ENCODE data around the gene AKR1D1.
A peak's percentile ranks its signal among the peaks of the same experiment; 100 is the strongest.
"Not testable (repeated sequence)": the region's sequence is repeated elsewhere in the genome, so short reads cannot be mapped to it uniquely, and the experiment has no call there.

Gene AKR1D1

GRCh38 chr7:138125598-138126111 is 49.4 kb downstream of the AKR1D1 start:
- DNase-seq = peak; percentile 56

DNA sequence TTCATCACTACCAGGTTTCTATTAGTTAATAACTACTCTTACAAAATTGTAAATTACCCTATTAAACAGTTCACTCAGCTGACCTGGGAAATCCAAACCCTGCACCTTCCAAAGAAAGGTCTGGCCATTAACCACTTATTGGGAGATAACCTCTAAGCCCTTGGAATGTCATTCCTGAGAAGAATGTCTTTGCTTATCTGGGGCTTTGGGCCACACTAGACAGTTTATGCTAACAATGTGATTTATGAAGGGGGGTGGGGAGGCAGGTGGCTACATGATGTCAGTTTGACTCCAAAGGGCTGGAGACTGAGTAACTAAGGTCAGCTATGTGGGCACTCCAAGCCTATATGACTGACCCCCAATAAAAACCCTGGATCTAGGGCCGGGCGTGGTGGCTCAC is 50.7 kb downstream of the AKR1D1 start:
- DNase-seq = no peak

- no peak for DNase-seq
Measured at GRCh38 chr7:138127996-138128395, 51.7 kb downstream of the AKR1D1 start.

DNA sequence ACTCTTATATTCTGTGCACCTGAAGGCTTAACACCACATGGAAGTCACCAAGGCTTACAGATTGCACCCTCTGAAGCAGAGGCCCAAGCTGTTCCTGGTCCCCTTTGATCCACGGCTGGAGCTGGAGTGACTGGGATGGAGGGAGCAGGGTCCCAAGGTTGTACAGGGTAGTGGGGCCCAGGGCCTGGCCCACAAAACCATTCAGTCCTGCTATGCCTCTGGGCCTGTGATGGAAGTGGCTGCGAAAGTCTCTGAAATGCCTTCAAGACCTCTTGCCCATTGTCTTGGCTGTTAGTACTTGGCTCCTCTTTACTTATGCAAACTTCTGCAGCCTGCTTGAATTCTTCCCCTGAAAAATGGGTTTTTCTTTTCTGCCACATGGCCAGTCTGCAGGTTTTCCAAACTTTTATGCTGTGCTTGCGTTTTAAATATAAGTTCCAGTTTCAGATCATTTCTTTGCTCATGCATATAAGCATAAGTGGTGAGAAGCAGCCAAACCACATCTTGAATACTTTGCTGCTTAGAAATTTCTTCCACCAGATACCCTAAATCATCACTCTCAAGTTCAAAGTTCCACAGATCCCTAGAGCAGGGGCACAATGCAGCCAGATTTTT is 53.4 kb downstream of the AKR1D1 start:
- no peak for DNase-seq

GRCh38 chr7:138137423-138138171 is 61.3 kb downstream of the AKR1D1 start:
- DNase-seq = no peak

DNA sequence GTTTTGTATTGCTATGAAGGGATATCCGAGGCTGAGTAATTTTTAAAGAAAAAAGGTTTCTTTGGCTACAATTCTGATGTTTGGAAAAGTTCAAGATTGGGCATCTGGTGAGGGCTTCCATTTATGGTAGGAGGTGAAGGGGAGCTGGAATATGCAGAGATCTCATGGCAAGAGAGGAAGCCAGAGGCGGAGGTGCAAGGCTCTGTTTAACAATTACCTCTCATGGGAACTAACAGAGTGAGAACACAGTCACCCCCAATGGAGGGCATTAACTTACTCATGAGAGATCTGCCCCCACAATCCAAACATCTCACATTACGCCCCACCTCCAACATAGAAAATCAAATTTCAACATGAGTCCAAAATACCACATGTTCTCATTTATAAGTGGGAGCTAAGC is 62.0 kb downstream of the AKR1D1 start:
- no peak for DNase-seq

GRCh38 chr7:138142583-138143201 is 66.4 kb downstream of the AKR1D1 start:
- no peak for DNase-seq

DNA sequence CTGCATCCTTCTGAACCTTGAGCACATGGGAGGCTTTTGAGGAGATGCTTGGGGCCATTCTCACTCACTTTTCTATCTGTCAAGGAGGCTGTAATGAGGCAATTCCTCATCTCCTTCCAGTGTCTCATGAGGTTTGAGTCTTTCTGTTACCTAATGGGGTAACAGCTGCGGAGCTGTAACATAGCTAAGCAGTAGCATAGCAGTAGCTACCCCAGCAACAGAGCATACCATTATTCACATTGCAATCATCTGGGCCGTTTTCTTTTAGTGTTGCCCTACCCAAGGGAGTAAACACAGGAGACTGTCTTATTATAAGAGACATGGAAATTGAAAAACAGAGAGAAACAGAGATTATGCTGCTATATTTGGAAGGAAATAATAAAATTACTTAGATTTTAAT is 68.7 kb downstream of the AKR1D1 start:
- no peak for DNase-seq

DNA sequence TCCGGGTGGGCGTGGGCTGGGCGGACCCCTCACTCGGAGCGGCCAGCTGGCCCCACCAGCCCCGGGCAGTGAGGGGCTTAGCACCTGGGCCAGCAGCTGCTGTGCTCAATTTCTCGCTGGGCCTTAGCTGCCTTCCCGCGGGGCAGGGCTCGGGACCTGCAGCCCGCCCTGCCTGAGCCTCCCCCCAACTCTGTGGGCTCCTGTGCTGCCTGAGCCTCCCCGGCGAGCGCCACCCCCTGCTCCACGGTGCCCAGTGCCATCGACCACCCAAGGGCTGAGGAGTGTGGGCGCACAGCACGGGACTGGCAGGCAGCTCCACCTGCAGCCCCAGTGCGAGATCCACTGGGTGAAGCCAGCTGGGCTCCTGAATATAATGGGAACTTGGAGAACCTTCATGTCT is 70.0 kb downstream of the AKR1D1 start:
- not testable (repeated sequence) for DNase-seq

DNA sequence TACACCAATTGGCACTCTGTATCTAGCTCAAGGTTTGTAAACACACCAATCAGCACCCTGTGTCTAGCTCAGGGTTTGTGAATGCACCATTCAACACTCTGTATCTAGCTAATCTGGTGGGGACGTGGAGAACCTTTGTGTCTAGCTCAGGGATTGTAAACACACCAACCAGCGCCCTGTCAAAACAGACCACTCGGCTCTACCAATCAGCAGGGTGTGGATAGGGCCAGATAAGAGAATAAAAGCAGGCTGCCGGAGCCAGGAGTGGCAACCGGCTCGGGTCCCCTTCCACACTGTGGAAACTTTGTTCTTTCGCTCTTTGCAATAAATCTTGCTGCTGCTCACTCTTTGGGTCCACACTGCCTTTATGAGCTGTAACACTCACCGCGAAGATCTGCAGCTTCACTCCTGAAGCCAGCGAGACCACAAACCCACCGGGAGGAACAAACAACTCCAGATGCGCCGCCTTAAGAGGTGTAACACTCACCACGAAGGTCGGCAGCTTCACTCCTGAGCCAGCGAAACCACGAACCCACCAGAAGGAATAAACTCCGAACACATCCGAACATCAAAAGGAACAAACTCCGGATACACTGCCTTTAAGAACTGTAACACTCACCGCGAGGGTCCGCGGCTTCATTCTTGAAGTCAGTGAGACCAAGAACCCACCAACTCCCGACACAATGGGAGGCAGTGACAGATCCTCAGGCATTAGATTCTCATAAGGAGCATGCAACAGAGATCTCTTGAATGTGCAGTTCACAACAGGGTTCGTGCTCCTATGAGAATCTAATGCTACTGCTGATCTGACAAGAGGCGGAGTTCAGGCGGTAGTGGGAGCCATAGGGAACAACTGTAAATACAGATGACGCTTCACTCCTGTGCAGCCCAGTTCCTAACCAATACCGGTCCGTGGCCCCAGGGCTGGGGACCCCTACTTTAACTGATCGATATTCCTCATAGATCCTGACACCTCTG is 70.8 kb downstream of the AKR1D1 start:
- DNase-seq = not testable (repeated sequence)

GRCh38 chr7:138151731-138152577 is 75.7 kb downstream of the AKR1D1 start:
- DNase-seq = peak; percentile 2

GRCh38 chr7:138154661-138155060 is 78.4 kb downstream of the AKR1D1 start:
- no peak for DNase-seq

GRCh38 chr7:138157702-138158101 is 81.4 kb downstream of the AKR1D1 start:
- DNase-seq = no peak

DNA sequence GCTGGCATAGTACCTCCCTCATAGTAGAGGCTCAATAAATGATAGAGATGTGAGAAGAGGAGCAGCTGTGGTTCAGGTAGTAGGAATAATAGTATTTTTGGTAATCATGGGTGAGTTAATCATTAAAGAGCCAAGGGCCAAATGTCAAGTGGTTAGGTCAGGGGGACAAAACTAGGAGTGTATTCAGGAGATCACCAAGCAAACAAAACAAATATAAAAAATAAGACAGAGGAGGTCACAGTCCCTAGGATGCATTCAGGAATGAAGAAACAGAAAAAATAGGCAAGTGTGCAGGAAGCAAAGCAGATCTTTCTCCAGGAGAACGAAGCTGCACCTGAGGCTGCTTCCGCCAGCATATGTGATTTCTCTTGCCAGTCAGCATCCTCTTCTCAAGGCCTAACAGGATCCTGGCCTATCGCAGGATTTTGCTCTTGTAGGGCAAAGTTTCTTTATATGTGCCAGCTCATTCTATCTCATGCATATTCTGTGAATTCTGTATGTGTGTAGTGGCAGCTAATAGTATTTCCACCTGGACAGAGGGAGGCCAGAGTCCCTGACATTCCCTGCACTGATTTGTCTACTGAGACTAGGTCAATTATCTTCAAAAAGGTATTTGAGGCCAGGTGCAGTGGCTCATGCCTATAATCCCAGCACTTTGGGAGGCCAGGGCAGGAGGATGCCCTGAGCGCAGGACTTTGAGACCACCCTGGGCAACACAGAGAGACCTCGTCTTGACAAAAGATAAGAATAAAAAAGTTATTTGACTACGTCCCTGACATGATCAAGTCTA is 82.7 kb downstream of the AKR1D1 start:
- no peak for DNase-seq

GRCh38 chr7:138161600-138162081 is 85.4 kb downstream of the AKR1D1 start:
- peak; percentile 86 for DNase-seq

DNA sequence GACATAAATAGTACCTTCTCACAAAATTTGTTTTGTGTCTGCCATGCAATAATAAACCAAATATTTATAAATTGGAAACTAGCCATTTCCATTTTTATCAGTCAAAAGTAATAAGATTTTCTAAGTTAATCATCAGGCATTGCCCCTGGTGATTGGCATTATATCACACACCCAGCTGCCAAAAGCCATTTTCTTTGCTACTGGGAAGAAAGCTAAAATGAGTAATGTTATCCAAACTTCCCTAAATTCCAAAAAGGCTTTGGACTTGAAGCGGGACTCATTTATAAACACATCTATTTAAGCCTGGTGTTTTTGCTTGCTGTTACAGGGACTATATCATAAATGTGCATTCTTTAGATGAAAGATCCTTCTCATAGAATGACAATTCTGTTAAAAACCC is 86.0 kb downstream of the AKR1D1 start:
- no peak for DNase-seq

DNA sequence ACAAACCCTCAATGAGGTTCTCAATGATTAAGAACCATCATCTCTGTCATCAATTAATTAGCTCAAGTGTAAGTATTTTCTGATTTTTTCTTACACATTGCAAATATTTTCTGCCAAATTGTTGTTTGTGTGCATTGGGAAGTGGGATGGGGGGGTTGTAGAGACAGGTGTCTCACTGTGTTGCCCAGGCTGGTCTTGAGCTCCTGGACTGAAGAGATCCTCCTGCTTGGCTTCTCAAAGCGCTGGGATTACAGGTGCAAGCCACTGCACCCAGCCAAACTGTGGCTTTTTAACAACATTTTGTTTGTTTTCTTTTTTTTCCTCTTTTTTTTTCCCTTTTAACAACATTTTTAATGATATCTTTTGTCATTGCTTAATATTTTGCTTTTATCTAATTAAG is 87.5 kb downstream of the AKR1D1 start:
- no peak for DNase-seq

DNA sequence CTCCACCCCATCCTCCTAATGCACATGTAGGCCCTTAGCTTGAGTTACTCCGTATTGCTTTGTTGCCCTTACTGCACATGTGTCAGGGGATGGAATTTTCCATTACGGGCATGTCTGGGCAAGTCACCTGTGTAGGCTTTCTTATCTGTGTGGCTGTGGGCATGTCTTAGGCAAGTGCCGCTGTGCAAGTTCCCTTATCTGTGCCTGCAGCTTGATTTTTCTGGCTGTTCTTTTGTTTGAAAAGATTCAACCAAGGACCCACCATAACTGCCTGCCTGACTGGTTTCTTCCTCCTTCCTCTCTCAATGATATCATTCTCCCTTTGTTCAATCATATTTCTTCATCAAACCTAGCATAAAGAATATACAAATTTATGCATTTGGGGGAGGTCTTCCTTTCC is 88.5 kb downstream of the AKR1D1 start:
- DNase-seq = no peak

DNA sequence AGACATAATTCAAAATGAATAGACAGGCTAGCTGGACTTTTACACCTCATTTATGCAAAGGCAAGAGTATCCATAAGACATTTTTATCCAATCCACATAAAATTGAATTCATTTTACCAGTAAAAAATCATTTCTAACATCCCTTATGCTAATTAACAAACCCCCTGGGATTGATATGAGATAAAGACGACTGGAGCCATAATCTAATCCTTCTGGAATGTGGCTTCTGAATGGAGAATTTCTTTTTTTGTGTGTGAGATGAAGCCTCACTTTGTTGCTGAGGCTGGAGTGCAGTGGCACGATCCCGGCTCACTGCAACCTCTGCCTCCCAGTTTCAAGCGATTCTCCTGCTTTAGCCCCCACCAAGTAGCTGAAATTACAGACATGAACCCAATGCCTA is 90.4 kb downstream of the AKR1D1 start:
- DNase-seq = no peak

GRCh38 chr7:138167222-138167621 is 91.0 kb downstream of the AKR1D1 start:
- no peak for DNase-seq

DNA sequence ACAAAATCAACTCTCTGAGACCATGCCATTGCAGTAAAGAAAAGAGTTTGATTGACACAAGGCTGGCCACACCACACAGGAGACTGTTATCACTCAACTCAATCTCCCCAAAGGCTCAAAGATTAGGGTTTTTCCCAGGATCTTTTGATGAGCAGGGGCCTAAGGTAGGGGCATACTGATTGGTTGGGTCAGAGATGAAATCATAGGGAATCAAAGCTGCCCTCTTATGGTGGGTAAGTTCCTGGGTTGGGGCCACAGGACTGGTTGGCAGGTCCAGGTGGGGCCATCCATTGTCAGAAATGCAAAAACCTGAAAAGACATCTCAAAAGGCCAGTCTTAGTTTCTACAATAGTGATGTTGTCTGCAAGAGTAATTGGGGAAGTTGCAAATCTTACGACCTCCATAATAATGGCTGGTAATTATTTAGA is 91.6 kb downstream of the AKR1D1 start:
- DNase-seq = no peak

Data from EL (cell line).